Activated CD4-positive, alpha-beta memory T cell treated with anti-CD3 and anti-CD28 coated beads for 36 hours (primary cell): ENCODE measurements around the gene NRCAM. TPM values are rescaled to one million over a fixed set of nuclear protein-coding genes. Genes with fewer than 3 reads are reported as not detected.

Experiments
- CTCF ChIA-PET: fragments of 350-600 bp; sonication (Branson Sonifier 250); formaldehyde crosslinking; loops from one replicate; lab custom pipeline; 2021; ENCODE audit warnings: antibody characterized with exemption, inconsistent platforms; lab: Charles Lee
- POLR2A ChIA-PET: fragments of 350-600 bp; sonication (Branson Sonifier 250); formaldehyde crosslinking; loops from one replicate; lab custom pipeline; 2021; ENCODE audit warnings: antibody characterized with exemption; lab: Charles Lee
- DNase-seq: peaks from one replicate; pipeline ENCODE4 v3.0.0-alpha.2; 2020
- H3K27ac Mint-ChIP-seq: one replicate; pipeline ENCODE4 v1.8.0; 2021; ENCODE audit warnings: mixed read lengths
- H3K27me3 Mint-ChIP-seq: one replicate; pipeline ENCODE4 v1.8.0; 2021; ENCODE audit warnings: mixed read lengths
- H3K36me3 Mint-ChIP-seq: one replicate; pipeline ENCODE4 v1.8.0; 2021; ENCODE audit warnings: mixed read lengths
- H3K4me1 Mint-ChIP-seq: one replicate; pipeline ENCODE4 v1.8.0; 2021; ENCODE audit warnings: low read depth, mixed read lengths
- H3K4me3 Mint-ChIP-seq: one replicate; pipeline ENCODE4 v1.8.0; 2021; ENCODE audit warnings: mild to moderate bottlenecking, mixed read lengths
- H3K9me3 Mint-ChIP-seq: one replicate; pipeline ENCODE4 v1.8.0; 2021; ENCODE audit warnings: mixed read lengths
- intact Hi-C: fragments of 100-400 bp; cut with micrococcal nuclease; formaldehyde crosslinking; loops from one replicate; pipeline ENCODE4 v1.15.1; 2023
- total RNA-seq, 2 experiments: library from RNA; stranded (reverse); gene quantifications; one replicate each; pipeline ENCODE4 v1.2.3, GENCODE V29; 2021

NRCAM gene
- total RNA-seq, 2 experiments from 2014 or later = 0.14 TPM; not detected in 1

DNA sequence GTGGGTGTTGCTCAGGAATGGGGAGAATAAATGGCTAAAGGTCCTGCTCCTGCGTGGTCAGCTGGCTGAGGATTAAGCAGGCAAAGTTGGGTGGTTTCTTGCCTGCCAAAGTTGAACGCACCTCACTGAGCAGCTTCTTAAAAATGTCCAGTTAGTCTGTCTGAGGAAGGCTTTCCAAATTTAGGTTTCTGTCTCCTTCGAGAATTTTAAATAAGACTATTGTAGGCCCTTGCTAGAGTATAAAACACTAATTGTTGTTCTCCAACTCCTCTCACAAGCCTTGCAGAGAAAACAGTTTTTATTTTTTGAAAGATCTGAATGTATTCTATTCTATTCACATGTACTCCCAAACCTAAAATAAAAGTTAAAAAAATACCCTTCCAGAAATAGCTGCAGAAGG is 204.1 kb downstream of the NRCAM start:
- H3K4me1 Mint-ChIP-seq = no peaks in the 10 kb centered on the region
- no peak overlapping the region for H3K27ac Mint-ChIP-seq
- CTCF ChIA-PET = no interaction called here
- intact Hi-C loops = no loop called here
- no peak overlapping the region for H3K4me3 Mint-ChIP-seq
- H3K9me3 Mint-ChIP-seq = no peaks in the 10 kb centered on the region
- H3K36me3 Mint-ChIP-seq = no peaks in the 10 kb centered on the region
- no peak for DNase-seq
- peaks cover 1% of the 10 kb centered on the region for H3K27me3 Mint-ChIP-seq
- POLR2A ChIA-PET = no interaction called here

- H3K9me3 Mint-ChIP-seq = no peaks in the 10 kb centered on the region
- H3K4me3 Mint-ChIP-seq = no peak overlapping the region
- no peak for DNase-seq
- intact Hi-C loops = no loop called here
- peaks cover 1% of the 10 kb centered on the region for H3K27me3 Mint-ChIP-seq
- H3K4me1 Mint-ChIP-seq = no peaks in the 10 kb centered on the region
- POLR2A ChIA-PET = no interaction called here
- no peak overlapping the region for H3K27ac Mint-ChIP-seq
- H3K36me3 Mint-ChIP-seq = no peaks in the 10 kb centered on the region
- CTCF ChIA-PET = no interaction called here
These were observed 204.5 kb downstream of the NRCAM start for GRCh38 chr7:108251700-108252099.

GRCh38 chr7:108249453-108249852 is 206.8 kb downstream of the NRCAM start:
- POLR2A ChIA-PET = no interaction called here
- H3K27me3 Mint-ChIP-seq = peaks cover 3% of the 10 kb centered on the region
- H3K4me1 Mint-ChIP-seq = no peaks in the 10 kb centered on the region
- H3K4me3 Mint-ChIP-seq = no peak overlapping the region
- intact Hi-C loops = no loop called here
- no peak for DNase-seq
- no peak overlapping the region for H3K27ac Mint-ChIP-seq
- no peaks in the 10 kb centered on the region for H3K9me3 Mint-ChIP-seq
- no peaks in the 10 kb centered on the region for H3K36me3 Mint-ChIP-seq
- CTCF ChIA-PET = no interaction called here

DNA sequence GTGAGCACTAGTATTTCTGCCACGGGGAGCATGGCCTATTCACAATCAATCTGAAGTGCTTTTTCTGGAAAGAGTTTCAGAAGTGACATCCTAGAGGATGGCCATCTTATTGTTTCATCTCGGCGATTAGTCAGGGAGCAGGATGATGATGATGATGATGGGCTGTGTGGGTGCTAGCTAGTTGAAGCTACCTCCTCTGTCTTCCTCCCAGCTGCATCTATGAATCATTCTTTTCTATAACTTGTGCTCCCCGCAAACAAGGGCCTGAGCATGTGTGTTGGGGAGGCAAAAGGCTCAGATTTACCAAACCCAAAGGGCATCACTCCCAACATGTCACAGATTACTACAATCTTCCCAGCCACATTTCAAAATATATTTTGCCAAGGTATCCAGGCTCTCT is 207.4 kb downstream of the NRCAM start:
- POLR2A ChIA-PET = no interaction called here
- Mint-ChIP-seq H3K27ac (no peak overlapping the region), H3K36me3 (no peaks in the 10 kb centered on the region), H3K4me1 (no peaks in the 10 kb centered on the region), H3K4me3 (no peak overlapping the region), H3K9me3 (no peaks in the 10 kb centered on the region), H3K27me3 (peaks cover 3% of the 10 kb centered on the region)
- intact Hi-C loops = no loop called here
- CTCF ChIA-PET = no interaction called here
- DNase-seq = no peak

DNA sequence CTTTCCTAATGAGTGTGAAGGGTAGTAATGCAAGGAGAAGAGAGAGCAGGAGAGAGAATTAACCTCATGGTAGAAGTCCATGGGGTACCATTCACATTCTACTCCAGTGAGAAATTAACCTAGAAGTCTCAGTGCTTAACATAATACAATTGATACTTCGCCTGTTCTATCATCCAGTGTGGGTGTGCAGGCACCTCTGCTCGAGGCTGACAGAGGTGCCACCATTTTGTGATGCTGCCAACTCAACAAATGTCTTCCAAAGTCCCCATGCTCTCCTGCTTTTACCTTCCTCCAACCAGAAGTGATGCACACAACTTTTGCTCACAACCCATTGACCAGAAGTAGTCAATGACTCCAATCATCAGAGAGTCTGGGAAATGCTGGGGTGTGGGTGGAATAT is 207.8 kb downstream of the NRCAM start:
- Mint-ChIP-seq H3K27me3 (peaks cover 3% of the 10 kb centered on the region), H3K4me3 (no peak overlapping the region), H3K9me3 (no peaks in the 10 kb centered on the region), H3K36me3 (no peaks in the 10 kb centered on the region), H3K4me1 (no peaks in the 10 kb centered on the region), H3K27ac (no peak overlapping the region)
- DNase-seq = no peak
- POLR2A ChIA-PET = no interaction called here
- CTCF ChIA-PET = no interaction called here
- intact Hi-C loops = no loop called here

GRCh38 chr7:108247614-108248013 is 208.6 kb downstream of the NRCAM start:
- no peak overlapping the region for H3K27ac Mint-ChIP-seq
- H3K36me3 Mint-ChIP-seq = no peaks in the 10 kb centered on the region
- H3K4me1 Mint-ChIP-seq = no peaks in the 10 kb centered on the region
- CTCF ChIA-PET = no interaction called here
- intact Hi-C loops = no loop called here
- POLR2A ChIA-PET = no interaction called here
- H3K27me3 Mint-ChIP-seq = peaks cover 8% of the 10 kb centered on the region
- no peak overlapping the region for H3K4me3 Mint-ChIP-seq
- no peaks in the 10 kb centered on the region for H3K9me3 Mint-ChIP-seq
- DNase-seq = no peak

- POLR2A ChIA-PET = no interaction called here
- no peak overlapping the region for H3K4me3 Mint-ChIP-seq
- H3K27me3 Mint-ChIP-seq = peaks cover 9% of the 10 kb centered on the region
- intact Hi-C loops = no loop called here
- no peaks in the 10 kb centered on the region for H3K4me1 Mint-ChIP-seq
- no peaks in the 10 kb centered on the region for H3K36me3 Mint-ChIP-seq
- no peak overlapping the region for H3K27ac Mint-ChIP-seq
- H3K9me3 Mint-ChIP-seq = no peaks in the 10 kb centered on the region
- CTCF ChIA-PET = no interaction called here
- no peak for DNase-seq
These were observed 209.9 kb downstream of the NRCAM start for GRCh38 chr7:108246227-108246837.

DNA sequence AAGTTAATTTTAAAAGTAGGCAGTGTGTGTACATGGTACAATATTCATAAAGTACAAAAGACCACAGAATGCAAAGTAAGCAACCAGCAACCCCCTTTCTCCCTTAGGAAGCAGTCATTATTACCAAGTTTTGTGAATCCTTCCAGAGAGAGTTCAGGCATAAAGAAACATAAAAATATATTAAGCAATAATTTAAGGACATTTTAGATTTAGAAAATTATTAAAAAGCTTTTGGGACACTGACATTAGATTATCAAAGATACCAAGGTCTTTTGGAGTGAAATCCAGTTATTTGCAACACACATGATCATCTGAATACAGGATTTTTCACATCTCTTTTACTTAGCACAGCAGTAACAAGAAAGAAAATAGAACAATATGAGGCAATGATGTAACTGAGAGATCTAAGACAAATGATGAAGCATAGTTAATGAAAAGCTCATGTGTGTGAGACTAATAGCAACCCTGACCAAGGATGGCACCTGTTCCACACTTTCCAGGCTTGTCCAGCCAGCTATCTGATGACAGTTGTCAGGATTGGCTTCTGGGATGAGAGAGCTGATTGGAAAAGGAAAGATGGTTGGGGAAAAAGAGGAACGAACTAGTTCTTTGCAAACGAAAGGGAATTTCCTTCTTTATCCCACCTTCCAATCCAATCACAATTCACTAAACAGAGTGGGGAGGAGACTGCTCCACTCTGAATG is 210.6 kb downstream of the NRCAM start:
- POLR2A ChIA-PET = no interaction called here
- Mint-ChIP-seq H3K36me3 (no peaks in the 10 kb centered on the region), H3K9me3 (no peaks in the 10 kb centered on the region), H3K4me3 (no peak overlapping the region), H3K27me3 (peaks cover 9% of the 10 kb centered on the region), H3K4me1 (no peaks in the 10 kb centered on the region), H3K27ac (no peak overlapping the region)
- CTCF ChIA-PET = no interaction called here
- no peak for DNase-seq
- intact Hi-C loops = no loop called here

GRCh38 chr7:108244110-108244509 is 212.1 kb downstream of the NRCAM start:
- Mint-ChIP-seq H3K9me3 (no peaks in the 10 kb centered on the region), H3K27me3 (peaks cover 12% of the 10 kb centered on the region), H3K36me3 (no peaks in the 10 kb centered on the region), H3K27ac (no peak overlapping the region), H3K4me3 (no peak overlapping the region), H3K4me1 (no peaks in the 10 kb centered on the region)
- intact Hi-C loops = no loop called here
- CTCF ChIA-PET = no interaction called here
- POLR2A ChIA-PET = no interaction called here
- DNase-seq = no peak

DNA sequence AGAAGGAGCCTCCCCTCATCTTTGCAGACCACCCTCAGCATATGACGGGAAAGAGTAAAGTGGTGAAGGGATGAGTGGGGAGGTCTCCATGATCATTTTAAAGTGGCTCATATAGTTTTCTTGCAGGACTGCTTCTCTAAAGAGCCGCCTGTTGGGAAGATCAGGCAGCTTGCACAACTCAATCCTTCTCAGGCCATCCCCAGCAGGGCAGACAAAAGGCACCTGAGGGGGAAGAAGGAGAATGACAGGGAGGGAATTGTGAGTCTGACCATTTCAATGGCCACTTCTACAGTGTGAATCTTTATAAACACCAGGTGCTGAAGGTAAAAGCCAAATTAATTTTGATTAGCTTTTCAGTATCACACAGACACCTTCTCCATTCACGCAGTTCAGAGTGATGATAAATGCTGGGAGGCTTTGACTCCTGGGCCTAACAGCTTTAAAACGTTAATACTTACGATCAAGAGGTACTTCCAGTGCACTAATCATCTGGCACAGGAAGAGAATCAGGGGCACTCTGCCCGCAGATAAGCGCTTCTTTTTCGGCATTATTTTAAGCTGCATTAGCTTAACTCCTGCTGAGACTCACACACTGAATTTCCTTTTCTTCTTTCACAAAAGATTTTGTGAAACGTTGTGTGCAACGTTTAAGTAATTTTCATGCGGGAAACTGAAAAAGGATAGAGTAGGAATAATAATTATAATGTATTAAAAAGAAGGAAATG is 216.6 kb downstream of the NRCAM start:
- Mint-ChIP-seq H3K9me3 (no peaks in the 10 kb centered on the region), H3K4me3 (no peak overlapping the region), H3K36me3 (no peaks in the 10 kb centered on the region), H3K27ac (no peak overlapping the region), H3K27me3 (peaks cover 9% of the 10 kb centered on the region), H3K4me1 (no peaks in the 10 kb centered on the region)
- intact Hi-C loops = no loop called here
- ChIA-PET CTCF (no interaction called here), POLR2A (no interaction called here)
- no peak for DNase-seq

DNA sequence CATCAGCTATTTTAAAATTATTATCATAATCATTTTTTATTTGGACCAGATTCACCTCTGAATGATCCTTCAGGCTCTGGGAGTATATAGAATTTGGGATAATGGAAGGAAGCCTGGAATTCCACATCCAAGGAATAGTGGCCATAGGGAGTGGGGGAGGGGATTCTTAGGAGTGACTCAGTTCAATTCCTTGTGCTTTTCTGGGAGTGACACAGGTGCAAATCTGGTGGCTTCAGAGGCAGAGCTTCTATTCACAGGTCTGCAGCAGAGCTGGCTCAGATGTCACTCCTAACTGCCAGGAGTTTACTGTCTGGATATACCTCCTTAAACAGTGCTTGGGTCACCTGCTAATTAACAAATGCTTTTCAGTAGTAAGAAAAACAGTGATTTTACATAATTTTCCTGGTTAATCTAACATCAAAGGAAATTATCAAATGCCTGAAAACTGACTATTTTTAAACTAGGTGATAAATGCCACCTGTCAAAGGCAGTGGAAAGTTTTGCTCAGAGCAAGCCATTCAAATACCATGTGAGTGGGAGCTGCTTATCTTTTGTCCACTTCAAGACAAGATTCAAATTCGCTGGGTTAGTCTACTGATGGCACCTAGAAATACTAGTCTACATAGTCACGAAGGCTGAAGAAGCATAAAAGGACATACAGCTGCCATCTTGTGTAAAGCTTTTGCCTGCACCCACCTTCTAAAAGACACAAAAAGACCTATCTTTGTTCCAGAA is 219.4 kb downstream of the NRCAM start:
- H3K27me3 Mint-ChIP-seq = peaks cover 3% of the 10 kb centered on the region
- H3K9me3 Mint-ChIP-seq = no peaks in the 10 kb centered on the region
- intact Hi-C loops = no loop called here
- no peak overlapping the region for H3K4me3 Mint-ChIP-seq
- H3K36me3 Mint-ChIP-seq = no peaks in the 10 kb centered on the region
- no peak overlapping the region for H3K27ac Mint-ChIP-seq
- POLR2A ChIA-PET = no interaction called here
- H3K4me1 Mint-ChIP-seq = no peaks in the 10 kb centered on the region
- CTCF ChIA-PET = no interaction called here
- no peak for DNase-seq

GRCh38 chr7:108235451-108236061 is 220.7 kb downstream of the NRCAM start:
- intact Hi-C loops = no loop called here
- no peaks in the 10 kb centered on the region for H3K4me1 Mint-ChIP-seq

More at GRCh38 chr7:108235451-108236061, 220.7 kb downstream of the NRCAM start:
- Mint-ChIP-seq H3K27me3 (peaks cover 3% of the 10 kb centered on the region), H3K4me3 (no peak overlapping the region), H3K9me3 (no peaks in the 10 kb centered on the region), H3K36me3 (no peaks in the 10 kb centered on the region), H3K27ac (no peak overlapping the region)
- no peak for DNase-seq
- ChIA-PET POLR2A (no interaction called here), CTCF (no interaction called here)
